Epithelial cell of proximal tubule (primary cell): ENCODE data around the gene SLC25A4. TPM values are rescaled to one million over a fixed set of nuclear protein-coding genes. Genes with fewer than 3 reads are reported as not detected.

Experiments
- DNase-seq: peaks from one replicate; pipeline ENCODE4 v3.0.0-alpha.2; 2011; ENCODE audit warnings: low read depth
- H3K4me3 ChIP-seq: 2 replicates; pipeline ENCODE4 v1.5.1; 2011; ENCODE audit warnings: low read depth, mild to moderate bottlenecking, low read length
- CTCF ChIP-seq: conservative IDR thresholded peaks from 2 replicates; pipeline ENCODE4 v1.5.1; 2012; ENCODE audit warnings: low read depth, mild to moderate bottlenecking, low read length
- total RNA-seq: library from RNA; depleted of rRNA; stranded (reverse); fragments of >200 nt; gene quantifications from 2 replicates; pipeline ENCODE4 v1.2.3, GENCODE V29; 2015

Gene SLC25A4
- total RNA-seq, 1 donor from 2014 or later = 20.5 TPM

GRCh38 chr4:185119927-185120630, 23.0 kb upstream of the SLC25A4 start:
- no peak for TF ChIP-seq CTCF
- H3K4me3 ChIP-seq = no peak overlapping the region
- DNase-seq = no peak

- no peak for DNase-seq
- H3K4me3 ChIP-seq = no peak overlapping the region
- no peak for TF ChIP-seq CTCF
These were observed 22.5 kb upstream of the SLC25A4 start for GRCh38 chr4:185120631-185120946.

GRCh38 chr4:185122681-185123345, 20.3 kb upstream of the SLC25A4 start:
- H3K4me3 ChIP-seq = no peak overlapping the region
- no peak for DNase-seq
- TF ChIP-seq CTCF = no peak

GRCh38 chr4:185124006-185124405, 19.1 kb upstream of the SLC25A4 start:
- TF ChIP-seq CTCF = no peak
- no peak overlapping the region for H3K4me3 ChIP-seq
- DNase-seq = no peak

- TF ChIP-seq CTCF = no peak
- DNase-seq = no peak
- peak overlapping the region; percentile 64 for H3K4me3 ChIP-seq
These were observed 15.8 kb upstream of the SLC25A4 start for GRCh38 chr4:185127021-185127925.

GRCh38 chr4:185128272-185129119, 14.6 kb upstream of the SLC25A4 start:
- H3K4me3 ChIP-seq = peak overlapping the region; percentile 64
- TF ChIP-seq CTCF = no peak
- no peak for DNase-seq
